Neural cell (in vitro differentiated cells): Measurements from ENCODE around the gene AKT1S1. TPM values are rescaled to one million over a fixed set of nuclear protein-coding genes. Genes with fewer than 3 reads are reported as not detected.
A peak's percentile ranks its signal among the peaks of the same experiment; 100 is the strongest.

ENCODE experiments used
- H2AFZ ChIP-seq: fragments of 200-600, 300-800 bp; sonication (generic), shearing (Covaris generic); 2 replicates; pipeline ENCODE4 v1.6.0; 2014; ENCODE audit warnings: low read depth, mild to moderate bottlenecking, antibody characterized with exemption, low read length, moderate library complexity
- H3F3A ChIP-seq: fragments of 200-600 bp; shearing (Covaris generic); 2 replicates; pipeline ENCODE4 v1.6.1; 2016; ENCODE audit warnings: mild to moderate bottlenecking, moderate library complexity, mixed read lengths, antibody characterized with exemption, low read length; ENCODE audit not compliant: insufficient read depth, poor library complexity, severe bottlenecking
- H3K27ac ChIP-seq: fragments of 200-600, 300-800 bp; sonication (generic), shearing (Covaris generic); 2 replicates; pipeline ENCODE4 v1.5.1; 2014; ENCODE audit warnings: mild to moderate bottlenecking, low read length, moderate library complexity
- H3K27me3 ChIP-seq: fragments of 300-800, 200-600 bp; sonication (generic), shearing (Covaris generic); 2 replicates; pipeline ENCODE4 v1.6.0; 2014; ENCODE audit warnings: mild to moderate bottlenecking, low read depth, low read length, moderate library complexity; ENCODE audit not compliant: insufficient read depth
- H3K36me3 ChIP-seq: fragments of 300-800, 200-600 bp; sonication (generic), shearing (Covaris generic); 2 replicates; pipeline ENCODE4 v1.5.1; 2014; ENCODE audit warnings: mild to moderate bottlenecking, antibody characterized with exemption, low read length, moderate library complexity; ENCODE audit not compliant: insufficient read depth
- H3K4me2 ChIP-seq: fragments of 300-800, 200-600 bp; sonication (generic), shearing (Covaris generic); 2 replicates; pipeline ENCODE4 v1.6.0; 2014; ENCODE audit warnings: mild to moderate bottlenecking, low read length
- H3K4me3 ChIP-seq: fragments of 300-800, 200-600 bp; sonication (generic), shearing (Covaris generic); 2 replicates; pipeline ENCODE4 v1.5.1; 2014; ENCODE audit warnings: mild to moderate bottlenecking, low read length, moderate library complexity
- H3K79me2 ChIP-seq: fragments of 200-600 bp; shearing (Covaris generic); replicated peaks from 2 replicates; pipeline ENCODE4 v1.6.0; 2014; ENCODE audit warnings: mild to moderate bottlenecking, low read length, moderate library complexity; ENCODE audit not compliant: insufficient read depth
- H3K9ac ChIP-seq: fragments of 300-800, 200-600 bp; sonication (generic), shearing (Covaris generic); 2 replicates; pipeline ENCODE4 v1.6.1; 2016; ENCODE audit warnings: mild to moderate bottlenecking, low read length, mixed read lengths
- H3K9me2 ChIP-seq: fragments of 200-600 bp; shearing (Covaris generic); 2 replicates; pipeline ENCODE4 v1.6.1; 2016; ENCODE audit warnings: mild to moderate bottlenecking, low read length, mixed read lengths; ENCODE audit not compliant: insufficient read depth
- H3K9me3 ChIP-seq: fragments of 200-600, 300-800 bp; sonication (generic), shearing (Covaris generic); 2 replicates; pipeline ENCODE4 v1.6.1; 2016; ENCODE audit warnings: mild to moderate bottlenecking, mixed run types, low read length, moderate library complexity, mixed read lengths
- H4K20me1 ChIP-seq: fragments of 200-600 bp; shearing (Covaris generic); 2 replicates; pipeline ENCODE4 v1.6.1; 2016; ENCODE audit warnings: mild to moderate bottlenecking, mixed run types; ENCODE audit not compliant: insufficient read depth
- CTCF ChIP-seq: fragments of 450-650 bp; IDR thresholded peaks from 2 replicates; pipeline ENCODE4 v1.5.1; 2014; ENCODE audit warnings: antibody characterized with exemption, mild to moderate bottlenecking, moderate library complexity; ENCODE audit not compliant: poor library complexity, severe bottlenecking
- EP300 ChIP-seq: fragments of 450-650 bp; conservative IDR thresholded peaks from 2 replicates; pipeline ENCODE4 v1.6.1; 2014; ENCODE audit warnings: antibody characterized with exemption, mild to moderate bottlenecking, moderate library complexity; ENCODE audit not compliant: poor library complexity, severe bottlenecking
- EZH2 ChIP-seq: fragments of 200-600, 300-800 bp; shearing (Covaris generic), sonication (generic); IDR thresholded peaks from 2 replicates; pipeline ENCODE4 v1.6.1; 2014; ENCODE audit warnings: antibody characterized with exemption, low read length, borderline replicate concordance, mild to moderate bottlenecking; ENCODE audit not compliant: insufficient read depth, poor library complexity, severe bottlenecking
- MXI1 ChIP-seq: fragments of 450-650 bp; conservative IDR thresholded peaks from 2 replicates; pipeline ENCODE4 v1.6.1; 2014; ENCODE audit warnings: antibody characterized with exemption, mild to moderate bottlenecking; ENCODE audit not compliant: poor library complexity, severe bottlenecking
- POLR2AphosphoS5 ChIP-seq: IDR thresholded peaks from 2 replicates; pipeline ENCODE4 v1.6.1; 2012
- RAD21 ChIP-seq: fragments of 450-650 bp; conservative IDR thresholded peaks from 2 replicates; pipeline ENCODE4 v1.6.1; 2014; ENCODE audit warnings: antibody characterized with exemption, mild to moderate bottlenecking, moderate library complexity
- SMC3 ChIP-seq: fragments of 450-650 bp; conservative IDR thresholded peaks from 2 replicates; pipeline ENCODE4 v1.6.1; 2014; ENCODE audit warnings: antibody characterized with exemption, mild to moderate bottlenecking, moderate library complexity; ENCODE audit not compliant: poor library complexity
- TAF1 ChIP-seq: IDR thresholded peaks from 2 replicates; pipeline ENCODE4 v1.6.1; 2012; ENCODE audit warnings: low read depth
- polyA minus RNA-seq: library from RNA; depleted of rRNA, polyadenylated mRNA; stranded (reverse); fragments of >200 nt; gene quantifications from 2 replicates; pipeline ENCODE4 v1.2.3, GENCODE V29; 2014
- polyA plus RNA-seq: library from polyadenylated mRNA; depleted of rRNA; stranded (reverse); fragments of >200 nt; gene quantifications from 2 replicates; pipeline ENCODE4 v1.2.3, GENCODE V29; 2014
- TF ChIP-seq, protein P1 (sequence below): IDR thresholded peaks from 2 replicates; pipeline ENCODE4 v1.6.1; 2012; ENCODE audit warnings: borderline replicate concordance

AKT1S1 gene
- polyA plus RNA-seq (4.8 and 7.4 TPM in 2 replicates), polyA minus RNA-seq (5.4 and 6.8 TPM in 2 replicates)

DNA sequence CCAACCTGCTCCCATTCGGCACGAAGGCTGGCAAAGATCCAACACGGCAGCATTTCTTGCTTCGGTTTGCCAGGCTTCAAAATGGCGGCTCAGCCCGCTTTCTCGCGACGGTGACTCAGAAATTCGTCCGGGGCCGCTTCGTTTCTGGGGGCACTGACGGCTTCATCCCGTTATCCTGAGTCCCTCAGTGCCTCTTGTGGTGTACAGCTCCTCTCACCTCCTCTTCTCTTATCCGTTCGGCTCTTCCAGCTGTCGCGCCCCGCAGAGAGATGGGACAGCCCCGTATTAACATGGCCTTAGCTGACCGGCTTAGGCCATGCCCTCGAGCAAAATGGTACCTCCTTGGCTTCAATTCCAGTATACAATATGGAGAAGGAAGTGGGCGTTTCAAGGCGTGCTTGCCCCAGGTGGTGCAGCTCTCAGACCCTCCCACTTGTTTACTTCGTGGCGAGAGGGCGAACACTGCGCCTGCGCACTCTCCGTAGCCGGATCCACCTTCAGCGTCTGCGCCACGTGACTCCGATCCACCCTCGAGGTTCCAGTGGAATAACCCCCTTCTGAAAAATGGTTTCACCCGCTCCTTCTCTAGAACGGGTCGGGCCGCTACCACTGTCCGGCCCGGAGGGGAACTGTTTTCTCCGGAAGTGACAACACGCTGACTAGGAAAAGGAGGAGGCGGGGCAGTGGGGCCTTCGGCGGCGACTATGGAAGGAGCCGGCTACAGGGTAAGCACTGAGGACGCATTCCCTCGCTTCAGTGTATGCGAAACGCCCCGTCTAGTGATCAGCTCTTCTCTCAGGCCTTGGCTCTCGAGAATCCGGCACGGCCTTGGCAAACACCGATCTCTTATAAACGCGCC, at the start of gene AKT1S1, which contains the start of gene TBC1D17:
TSS of gene AKT1S1 (minus strand) at position 336 of the 859 bp plus-strand sequence. CDS start 4,060 bp downstream, outside the sequence.
TSS of gene TBC1D17 (plus strand) at position 683 of the 859 bp plus-strand sequence. CDS start at position 705, 22 bp downstream.
- Histone ChIP-seq H3K9ac (peak within 1 kb of the TSS; percentile 97), H4K20me1 (no peaks in the 10 kb centered on the region), H3K79me2 (peaks cover 14% of the 10 kb centered on the region), H3F3A (no peaks in the 10 kb centered on the region), H3K36me3 (no peaks in the 10 kb centered on the region), H3K9me2 (no peaks in the 10 kb centered on the region), H3K4me2 (peak within 1 kb of the TSS; percentile 81), H2AFZ (peak within 1 kb of the TSS; percentile 51), H3K4me3 (peak within 1 kb of the TSS; percentile 75), H3K9me3 (no peaks in the 10 kb centered on the region), H3K27ac (peak within 1 kb of the TSS; percentile 96), H3K27me3 (no peaks in the 10 kb centered on the region)
- no peak for TF ChIP-seq EZH2
- TF ChIP-seq MXI1 = peak; percentile 74
- no peak for TF ChIP-seq SMC3
- peak; percentile 49 for TF ChIP-seq EP300
- TF ChIP-seq, protein P1, sequence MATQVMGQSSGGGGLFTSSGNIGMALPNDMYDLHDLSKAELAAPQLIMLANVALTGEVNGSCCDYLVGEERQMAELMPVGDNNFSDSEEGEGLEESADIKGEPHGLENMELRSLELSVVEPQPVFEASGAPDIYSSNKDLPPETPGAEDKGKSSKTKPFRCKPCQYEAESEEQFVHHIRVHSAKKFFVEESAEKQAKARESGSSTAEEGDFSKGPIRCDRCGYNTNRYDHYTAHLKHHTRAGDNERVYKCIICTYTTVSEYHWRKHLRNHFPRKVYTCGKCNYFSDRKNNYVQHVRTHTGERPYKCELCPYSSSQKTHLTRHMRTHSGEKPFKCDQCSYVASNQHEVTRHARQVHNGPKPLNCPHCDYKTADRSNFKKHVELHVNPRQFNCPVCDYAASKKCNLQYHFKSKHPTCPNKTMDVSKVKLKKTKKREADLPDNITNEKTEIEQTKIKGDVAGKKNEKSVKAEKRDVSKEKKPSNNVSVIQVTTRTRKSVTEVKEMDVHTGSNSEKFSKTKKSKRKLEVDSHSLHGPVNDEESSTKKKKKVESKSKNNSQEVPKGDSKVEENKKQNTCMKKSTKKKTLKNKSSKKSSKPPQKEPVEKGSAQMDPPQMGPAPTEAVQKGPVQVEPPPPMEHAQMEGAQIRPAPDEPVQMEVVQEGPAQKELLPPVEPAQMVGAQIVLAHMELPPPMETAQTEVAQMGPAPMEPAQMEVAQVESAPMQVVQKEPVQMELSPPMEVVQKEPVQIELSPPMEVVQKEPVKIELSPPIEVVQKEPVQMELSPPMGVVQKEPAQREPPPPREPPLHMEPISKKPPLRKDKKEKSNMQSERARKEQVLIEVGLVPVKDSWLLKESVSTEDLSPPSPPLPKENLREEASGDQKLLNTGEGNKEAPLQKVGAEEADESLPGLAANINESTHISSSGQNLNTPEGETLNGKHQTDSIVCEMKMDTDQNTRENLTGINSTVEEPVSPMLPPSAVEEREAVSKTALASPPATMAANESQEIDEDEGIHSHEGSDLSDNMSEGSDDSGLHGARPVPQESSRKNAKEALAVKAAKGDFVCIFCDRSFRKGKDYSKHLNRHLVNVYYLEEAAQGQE = peak; percentile 76
- TF ChIP-seq POLR2AphosphoS5 = peak; percentile 94
- TF ChIP-seq RAD21 = peak; percentile 9
- TF ChIP-seq TAF1 = peak; percentile 15
- TF ChIP-seq CTCF = no peak

DNA sequence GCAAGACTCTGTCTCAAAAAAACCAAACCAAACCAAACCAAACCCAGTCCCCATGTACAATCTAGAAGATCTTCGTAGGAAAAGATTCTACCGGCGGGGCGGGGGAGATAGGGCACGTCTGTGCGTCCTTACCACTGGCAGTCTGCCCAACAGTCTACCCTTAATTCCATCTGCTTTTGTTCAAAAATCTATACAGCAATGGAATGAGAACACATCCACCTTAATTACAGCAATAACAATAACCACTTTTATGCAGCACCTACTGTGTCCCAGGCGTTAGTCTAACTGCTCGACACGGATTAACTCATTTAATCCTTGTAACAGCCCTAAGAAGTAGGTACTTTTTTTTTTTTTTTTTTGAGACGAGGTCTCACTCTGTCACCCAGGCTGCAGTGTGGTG, 49.4 kb upstream of the AKT1S1 start:
- Histone ChIP-seq H3K9ac (no peak overlapping the region), H3K27ac (no peak overlapping the region), H3K9me3 (no peaks in the 10 kb centered on the region), H3K27me3 (no peaks in the 10 kb centered on the region), H3K4me3 (no peak overlapping the region), H3K79me2 (peaks cover 64% of the 10 kb centered on the region), H4K20me1 (no peaks in the 10 kb centered on the region), H3F3A (no peaks in the 10 kb centered on the region), H2AFZ (no peak overlapping the region), H3K9me2 (no peaks in the 10 kb centered on the region), H3K36me3 (no peaks in the 10 kb centered on the region), H3K4me2 (no peak overlapping the region)
- TF ChIP-seq RAD21 = no peak
- TF ChIP-seq MXI1 = no peak
- TF ChIP-seq TAF1 = no peak
- TF ChIP-seq EZH2 = no peak
- TF ChIP-seq, protein P1 = no peak
- no peak for TF ChIP-seq EP300
- TF ChIP-seq CTCF = no peak
- no peak for TF ChIP-seq POLR2AphosphoS5
- no peak for TF ChIP-seq SMC3
